Measurements from ENCODE around the gene BRIP1.

DNA sequence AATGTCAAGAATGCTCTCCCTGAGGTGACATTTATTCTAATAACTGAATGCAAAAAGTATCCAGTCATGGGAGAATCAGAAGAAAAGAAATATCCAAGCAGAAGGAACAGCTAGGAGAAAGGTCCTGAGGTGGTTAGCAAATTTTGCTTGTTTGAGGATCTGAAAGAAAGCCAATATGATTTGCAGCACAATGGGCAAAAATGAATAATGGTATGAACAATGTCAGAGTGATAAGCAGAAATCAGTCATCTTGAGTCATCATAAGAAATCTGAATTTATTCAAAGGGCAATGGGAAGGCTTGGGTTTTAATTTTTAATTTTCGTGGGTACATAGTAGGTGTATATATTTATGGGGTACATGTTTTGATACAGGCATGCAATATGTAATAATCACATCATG is 68.5 kb downstream of the BRIP1 start:
- no peak for TF ChIP-seq POLR2AphosphoS5 (IDR thresholded peaks at IDR 0.05; ENCODE audit: low read depth, low read length)
- TF ChIP-seq, protein P1, sequence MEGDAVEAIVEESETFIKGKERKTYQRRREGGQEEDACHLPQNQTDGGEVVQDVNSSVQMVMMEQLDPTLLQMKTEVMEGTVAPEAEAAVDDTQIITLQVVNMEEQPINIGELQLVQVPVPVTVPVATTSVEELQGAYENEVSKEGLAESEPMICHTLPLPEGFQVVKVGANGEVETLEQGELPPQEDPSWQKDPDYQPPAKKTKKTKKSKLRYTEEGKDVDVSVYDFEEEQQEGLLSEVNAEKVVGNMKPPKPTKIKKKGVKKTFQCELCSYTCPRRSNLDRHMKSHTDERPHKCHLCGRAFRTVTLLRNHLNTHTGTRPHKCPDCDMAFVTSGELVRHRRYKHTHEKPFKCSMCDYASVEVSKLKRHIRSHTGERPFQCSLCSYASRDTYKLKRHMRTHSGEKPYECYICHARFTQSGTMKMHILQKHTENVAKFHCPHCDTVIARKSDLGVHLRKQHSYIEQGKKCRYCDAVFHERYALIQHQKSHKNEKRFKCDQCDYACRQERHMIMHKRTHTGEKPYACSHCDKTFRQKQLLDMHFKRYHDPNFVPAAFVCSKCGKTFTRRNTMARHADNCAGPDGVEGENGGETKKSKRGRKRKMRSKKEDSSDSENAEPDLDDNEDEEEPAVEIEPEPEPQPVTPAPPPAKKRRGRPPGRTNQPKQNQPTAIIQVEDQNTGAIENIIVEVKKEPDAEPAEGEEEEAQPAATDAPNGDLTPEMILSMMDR (IDR thresholded peaks at IDR 0.05), result no peak
- no peak for TF ChIP-seq SIN3A (IDR thresholded peaks at IDR 0.05; ENCODE audit: borderline replicate concordance, insufficient read depth, low read depth, low read length)
